ENCODE data around the gene LAMA1. TPM values are rescaled to one million over a fixed set of nuclear protein-coding genes. Genes with fewer than 3 reads are reported as not detected.

LAMA1 gene
- total RNA-seq, 1 experiment from 2014 or later, result not detected

DNA sequence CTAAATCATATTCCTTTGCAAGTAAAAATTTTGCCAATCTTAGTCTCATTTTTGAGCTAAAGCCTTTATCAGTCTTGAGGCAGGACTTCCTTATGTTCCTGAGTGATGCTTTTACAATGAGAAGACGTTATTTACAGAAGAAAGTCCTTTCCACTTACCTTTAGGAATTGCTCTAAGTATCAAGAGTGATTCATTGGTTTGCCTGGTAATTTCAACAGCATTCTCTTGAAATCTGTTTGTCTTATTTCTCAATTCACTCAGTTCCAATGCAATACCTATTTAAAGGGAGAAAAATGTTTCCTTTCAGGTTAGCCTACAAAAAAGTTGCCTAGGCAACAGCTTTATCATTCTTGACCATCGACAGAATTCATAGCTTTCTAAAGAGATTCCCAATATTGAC, 137.2 kb downstream of the LAMA1 start:
- H3K36me3 ChIP-seq (ENCODE audit: insufficient read depth, low read length, poor library complexity, severe bottlenecking), result no peaks in the 10 kb centered on the region
- no peaks in the 10 kb centered on the region for H3K27me3 ChIP-seq (replicated peaks; ENCODE audit: insufficient read depth, low read depth, low read length, poor library complexity)
- no peak for DNase-seq (ENCODE audit: low spot score)
- CTCF ChIA-PET, result no interaction called here
- TF ChIP-seq, protein P1, sequence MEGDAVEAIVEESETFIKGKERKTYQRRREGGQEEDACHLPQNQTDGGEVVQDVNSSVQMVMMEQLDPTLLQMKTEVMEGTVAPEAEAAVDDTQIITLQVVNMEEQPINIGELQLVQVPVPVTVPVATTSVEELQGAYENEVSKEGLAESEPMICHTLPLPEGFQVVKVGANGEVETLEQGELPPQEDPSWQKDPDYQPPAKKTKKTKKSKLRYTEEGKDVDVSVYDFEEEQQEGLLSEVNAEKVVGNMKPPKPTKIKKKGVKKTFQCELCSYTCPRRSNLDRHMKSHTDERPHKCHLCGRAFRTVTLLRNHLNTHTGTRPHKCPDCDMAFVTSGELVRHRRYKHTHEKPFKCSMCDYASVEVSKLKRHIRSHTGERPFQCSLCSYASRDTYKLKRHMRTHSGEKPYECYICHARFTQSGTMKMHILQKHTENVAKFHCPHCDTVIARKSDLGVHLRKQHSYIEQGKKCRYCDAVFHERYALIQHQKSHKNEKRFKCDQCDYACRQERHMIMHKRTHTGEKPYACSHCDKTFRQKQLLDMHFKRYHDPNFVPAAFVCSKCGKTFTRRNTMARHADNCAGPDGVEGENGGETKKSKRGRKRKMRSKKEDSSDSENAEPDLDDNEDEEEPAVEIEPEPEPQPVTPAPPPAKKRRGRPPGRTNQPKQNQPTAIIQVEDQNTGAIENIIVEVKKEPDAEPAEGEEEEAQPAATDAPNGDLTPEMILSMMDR (conservative IDR thresholded peaks at IDR 0.05; ENCODE audit: low read depth, low read length), result no peak
- TF ChIP-seq EZH2 (IDR thresholded peaks at IDR 0.05; ENCODE audit: borderline replicate concordance, low read depth, low read length, poor library complexity, severe bottlenecking), result no peak
- H3K4me3 ChIP-seq (ENCODE audit: low read depth, low read length, poor library complexity, severe bottlenecking), result no peak overlapping the region
- H3K27ac ChIP-seq (ENCODE audit: low read depth, low read length, poor library complexity, severe bottlenecking), result no peak overlapping the region
- intact Hi-C loops (cut with micrococcal nuclease; ENCODE audit: unreplicated experiment), result no loop called here
- no TSS peak for BruUV-seq (replicated peaks)
- peaks cover 7% of the 10 kb centered on the region for H3K9me3 ChIP-seq (ENCODE audit: low read depth, low read length, poor library complexity, severe bottlenecking)
- POLR2A ChIA-PET (ENCODE audit: low non-redundant PET), result no interaction called here
- H3K4me1 ChIP-seq (ENCODE audit: insufficient read depth, low read length, poor library complexity, severe bottlenecking), result no peaks in the 10 kb centered on the region

DNA sequence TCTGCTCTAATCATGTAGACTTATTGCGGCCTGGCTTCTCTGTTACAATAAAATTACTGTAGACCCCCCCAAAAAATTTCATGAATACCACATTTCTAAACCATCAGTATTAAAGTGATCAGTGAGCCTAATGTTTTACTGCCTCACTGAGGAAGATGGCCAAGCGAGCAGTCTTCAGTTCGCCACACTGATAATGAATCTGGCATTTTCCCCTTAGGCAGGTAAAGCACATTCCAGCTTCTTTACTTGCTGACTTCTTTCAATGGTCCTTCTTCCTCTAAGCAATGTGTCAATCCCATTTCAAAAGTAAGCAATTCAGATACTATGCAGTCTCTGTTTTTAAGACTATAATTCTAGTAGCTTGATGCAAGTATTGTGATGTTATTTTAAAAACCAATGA, 137.6 kb downstream of the LAMA1 start:
- DNase-seq (ENCODE audit: low spot score), result no peak
- no TSS peak for BruUV-seq (replicated peaks)
- ChIA-PET POLR2A (ENCODE audit: low non-redundant PET) (no interaction called here), CTCF (no interaction called here)
- TF ChIP-seq, protein P1 (conservative IDR thresholded peaks at IDR 0.05; ENCODE audit: low read depth, low read length), result no peak
- TF ChIP-seq EZH2 (IDR thresholded peaks at IDR 0.05; ENCODE audit: borderline replicate concordance, low read depth, low read length, poor library complexity, severe bottlenecking), result no peak
- no peaks in the 10 kb centered on the region for H3K4me1 ChIP-seq (ENCODE audit: insufficient read depth, low read length, poor library complexity, severe bottlenecking)
- no peak overlapping the region for H3K27ac ChIP-seq (ENCODE audit: low read depth, low read length, poor library complexity, severe bottlenecking)
- H3K27me3 ChIP-seq (replicated peaks; ENCODE audit: insufficient read depth, low read depth, low read length, poor library complexity), result no peaks in the 10 kb centered on the region
- H3K36me3 ChIP-seq (ENCODE audit: insufficient read depth, low read length, poor library complexity, severe bottlenecking), result no peaks in the 10 kb centered on the region
- intact Hi-C loops (cut with micrococcal nuclease; ENCODE audit: unreplicated experiment), result no loop called here
- H3K4me3 ChIP-seq (ENCODE audit: low read depth, low read length, poor library complexity, severe bottlenecking), result no peak overlapping the region
- H3K9me3 ChIP-seq (ENCODE audit: low read depth, low read length, poor library complexity, severe bottlenecking), result peaks cover 7% of the 10 kb centered on the region

DNA sequence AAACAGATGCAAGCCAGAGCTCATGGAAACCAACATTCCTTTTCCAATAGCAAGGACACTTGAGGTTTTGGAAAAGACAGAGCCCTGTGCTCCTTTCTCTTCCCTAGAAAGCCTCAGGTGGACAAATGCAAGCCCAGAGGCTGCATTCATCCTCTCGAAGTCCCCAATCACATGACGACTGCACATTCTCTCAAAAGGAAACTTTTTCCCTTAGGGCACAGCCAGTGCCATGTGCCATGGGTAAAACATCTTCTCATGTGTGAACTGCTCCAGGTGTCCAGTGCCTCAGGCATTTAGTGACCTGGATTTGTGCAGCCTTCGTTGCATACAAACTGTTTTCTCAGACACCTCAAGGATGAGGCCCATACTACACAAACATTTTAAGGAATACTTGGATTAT, 140.7 kb downstream of the LAMA1 start:
- intact Hi-C loops (cut with micrococcal nuclease; ENCODE audit: unreplicated experiment), result no loop called here

More for the DNA sequence above, 140.7 kb downstream of the LAMA1 start:
- Histone ChIP-seq H3K27ac (ENCODE audit: low read depth, low read length, poor library complexity, severe bottlenecking) (no peak overlapping the region), H3K4me1 (ENCODE audit: insufficient read depth, low read length, poor library complexity, severe bottlenecking) (no peaks in the 10 kb centered on the region), H3K9me3 (ENCODE audit: low read depth, low read length, poor library complexity, severe bottlenecking) (peaks cover 4% of the 10 kb centered on the region), H3K4me3 (ENCODE audit: low read depth, low read length, poor library complexity, severe bottlenecking) (no peak overlapping the region), H3K36me3 (ENCODE audit: insufficient read depth, low read length, poor library complexity, severe bottlenecking) (no peaks in the 10 kb centered on the region), H3K27me3 (replicated peaks; ENCODE audit: insufficient read depth, low read depth, low read length, poor library complexity) (no peaks in the 10 kb centered on the region)
- ChIA-PET POLR2A (ENCODE audit: low non-redundant PET) (no interaction called here), CTCF (no interaction called here)
- TF ChIP-seq EZH2 (IDR thresholded peaks at IDR 0.05; ENCODE audit: borderline replicate concordance, low read depth, low read length, poor library complexity, severe bottlenecking), result no peak
- TF ChIP-seq, protein P1 (conservative IDR thresholded peaks at IDR 0.05; ENCODE audit: low read depth, low read length), result no peak
- no peak for DNase-seq (ENCODE audit: low spot score)
- BruUV-seq (replicated peaks), result no TSS peak
